Upper lobe of left lung (tissue), 6 donors: Measurements from ENCODE around the gene PAX2. TPM values are rescaled to one million over a fixed set of nuclear protein-coding genes. Genes with fewer than 3 reads are reported as not detected.

ENCODE experiments used
- ATAC-seq, 2 donors: fragments of 200-7000 bp; cut with Tn5 transposase; one replicate each; pipeline ENCODE4 v1.9.1; 2022; ENCODE audit warnings: mild to moderate bottlenecking in 2 of 2, moderate library complexity in 2 of 2; ENCODE audit not compliant: low FRiP score in 2 of 2
- DNase-seq, 2 donors: peaks; one replicate each; pipeline ENCODE4 v3.0.0-alpha.2; 2019 to 2020
- H3K27ac ChIP-seq, 4 donors: fragments of 200-600 bp; sonication (generic); one replicate each; pipeline ENCODE4 v1.5.1; 2016 to 2019
- H3K27me3 ChIP-seq, 4 donors: fragments of 200-600 bp; sonication (generic); one replicate each; pipeline ENCODE4 v1.5.1; 2017 to 2019
- H3K36me3 ChIP-seq, 4 donors: fragments of 200-600 bp; sonication (generic); one replicate each; pipeline ENCODE4 v1.5.1; 2016 to 2019
- H3K4me1 ChIP-seq, 4 donors: fragments of 200-600 bp; sonication (generic); one replicate each; pipeline ENCODE4 v1.5.1; 2018 to 2019
- H3K4me3 ChIP-seq, 4 donors: fragments of 200-600 bp; sonication (generic); one replicate each; pipeline ENCODE4 v1.5.1; 2017 to 2019; ENCODE audit warnings: mild to moderate bottlenecking in 2 of 4, moderate library complexity in 1 of 4
- H3K9me3 ChIP-seq, 4 donors: fragments of 200-600 bp; sonication (generic); one replicate each; pipeline ENCODE4 v1.5.1; 2018 to 2019
- CTCF ChIP-seq, 6 experiments: fragments of 450-650 bp in 4 of 6; fragments of 200-600 bp in 2 of 6; sonication (generic) in 2 of 6; IDR thresholded peaks; one replicate each; pipeline ENCODE4 v1.5.1; 2016 to 2019; ENCODE audit warnings: antibody characterized with exemption in 6 of 6
- EP300 ChIP-seq, 4 donors: sonication (generic); formaldehyde crosslinking; IDR thresholded peaks; one replicate each; pipeline ENCODE4 v1.5.1; 2017; ENCODE audit warnings: antibody characterized with exemption in 4 of 4, control low read depth in 2 of 4
- POLR2A ChIP-seq, 4 donors: fragments of 450-650 bp; IDR thresholded peaks; one replicate each; pipeline ENCODE4 v1.5.1; 2016 to 2017; ENCODE audit warnings: antibody characterized with exemption in 4 of 4, mild to moderate bottlenecking in 2 of 4
- POLR2AphosphoS5 ChIP-seq, 2 donors: sonication (generic); formaldehyde crosslinking; IDR thresholded peaks; one replicate each; pipeline ENCODE4 v1.5.1; 2017; ENCODE audit warnings: antibody characterized with exemption in 2 of 2
- WGBS, 2 donors: methylation state at CpG; one replicate each; pipeline ENCODE4 v1.1.5; 2017 to 2018; 5-methylcytosine and 5-hydroxymethylcytosine counted together
- total RNA-seq, 6 donors: library from RNA; depleted of rRNA in 4 of 6; stranded (reverse); fragments of >200 nt in 4 of 6; gene quantifications; one replicate each; pipeline versions ENCODE4 v1.1.0 to v1.2.1, GENCODE V29; 2016 to 2021
- donor health status: DM: no; HTN: no; CAD: no; lungs with moderate emphysema.
- donor health status: DM: no; HTN: yes; CAD: no; lungs with severe emphysema.

PAX2 gene
- total RNA-seq, 6 donors from 2014 or later = 0.07 TPM; not detected in 5

DNA sequence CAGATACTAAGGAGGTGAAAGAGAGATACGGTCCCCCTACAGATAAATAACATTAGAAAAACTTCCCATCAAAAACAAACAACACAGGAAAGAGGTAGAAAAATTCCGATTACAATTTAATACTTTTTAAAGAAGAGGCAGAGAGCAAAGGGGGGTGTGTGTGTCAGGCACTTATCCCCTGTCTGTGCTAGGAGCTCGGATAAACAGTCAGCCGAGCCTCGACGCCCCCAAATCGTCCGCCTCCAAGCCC lies 3.6 kb downstream of the PAX2 start:
- H3K4me3 ChIP-seq = no peak overlapping the region
- no peaks in the 10 kb centered on the region for H3K9me3 ChIP-seq
- H3K27ac ChIP-seq = no peak overlapping the region
- H3K27me3 ChIP-seq = peaks cover 5 to 75% (median 48%) of the 10 kb centered on the region in 4 donors
- H3K4me1 ChIP-seq = peaks cover 35 to 45% (median 38%) of the 10 kb centered on the region in 4 donors
- DNase-seq = no peak
- H3K36me3 ChIP-seq = no peaks in the 10 kb centered on the region
- WGBS, 2 donors = 4 to 6% methylated on average over 3 to 8 of the region's 8 CpGs
- no peak for ATAC-seq
- TF ChIP-seq POLR2AphosphoS5 (IDR thresholded peaks at IDR 0.05) (no peak), POLR2A (IDR thresholded peaks at IDR 0.05) (no peak), CTCF (IDR thresholded peaks at IDR 0.05) (no peak), EP300 (IDR thresholded peaks at IDR 0.05) (no peak)

DNA sequence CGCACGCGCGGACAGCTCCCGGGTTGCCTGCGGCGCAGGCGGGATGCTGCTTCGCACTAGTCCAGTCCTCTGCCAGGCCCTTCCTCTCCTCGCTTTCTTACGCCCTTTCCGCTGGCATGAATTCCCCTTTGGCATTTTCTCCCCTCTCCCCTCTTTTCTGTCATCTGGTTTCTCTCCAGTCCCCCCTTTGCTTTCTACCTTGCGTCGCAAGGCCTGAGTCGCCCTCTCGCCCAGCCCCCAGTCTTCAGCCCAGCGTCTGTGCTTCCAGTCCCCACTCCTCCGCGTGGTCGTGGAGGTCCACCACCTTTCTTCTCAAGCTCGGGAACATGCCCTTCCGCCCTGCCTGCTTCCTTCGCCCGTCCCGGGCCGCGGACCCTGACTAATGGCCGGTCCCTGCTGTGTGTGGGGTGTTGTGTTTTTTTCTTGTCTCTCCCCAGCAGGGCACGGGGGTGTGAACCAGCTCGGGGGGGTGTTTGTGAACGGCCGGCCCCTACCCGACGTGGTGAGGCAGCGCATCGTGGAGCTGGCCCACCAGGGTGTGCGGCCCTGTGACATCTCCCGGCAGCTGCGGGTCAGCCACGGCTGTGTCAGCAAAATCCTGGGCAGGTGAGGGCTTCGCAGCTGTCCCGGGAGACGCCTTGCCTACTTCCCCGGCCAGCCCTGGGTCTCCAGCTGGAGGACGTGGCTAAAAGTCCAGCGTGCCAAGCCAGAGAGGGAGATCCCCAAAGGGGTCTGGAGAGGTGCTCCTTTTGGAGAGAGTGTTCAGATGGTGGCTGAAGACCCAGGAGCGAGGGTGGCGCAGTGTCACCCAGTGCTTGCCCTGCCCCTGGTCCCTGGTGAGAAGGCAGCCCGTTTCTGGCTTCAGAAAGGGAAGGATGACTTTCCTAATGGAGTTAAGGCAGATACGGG lies 4.2 kb downstream of the PAX2 start:
- TF ChIP-seq EP300 (IDR thresholded peaks at IDR 0.05) (no peak), CTCF (IDR thresholded peaks at IDR 0.05) (no peak), POLR2AphosphoS5 (IDR thresholded peaks at IDR 0.05) (no peak), POLR2A (IDR thresholded peaks at IDR 0.05) (no peak)
- H3K27ac ChIP-seq = no peak overlapping the region
- no peaks in the 10 kb centered on the region for H3K9me3 ChIP-seq
- H3K27me3 ChIP-seq = peaks cover 5 to 70% (median 43%) of the 10 kb centered on the region in 4 donors
- no peak overlapping the region for H3K4me3 ChIP-seq
- H3K4me1 ChIP-seq = peaks cover 30 to 39% (median 35%) of the 10 kb centered on the region in 4 donors
- peak in 1 of 2 donors; percentile 76 for DNase-seq
- 7 to 8% methylated on average over 33 to 45 of the region's 50 CpGs for WGBS, 2 donors
- no peaks in the 10 kb centered on the region for H3K36me3 ChIP-seq
- no peak for ATAC-seq

GRCh38 chr10:100750291-100751210 lies 5.2 kb downstream of the PAX2 start:
- Histone ChIP-seq H3K9me3 (no peaks in the 10 kb centered on the region), H3K4me3 (no peak overlapping the region), H3K36me3 (no peaks in the 10 kb centered on the region), H3K27ac (no peak overlapping the region), H3K4me1 (peaks cover 20 to 29% (median 25%) of the 10 kb centered on the region in 4 donors), H3K27me3 (peaks cover 5 to 60% (median 36%) of the 10 kb centered on the region in 4 donors)
- ATAC-seq (no peak), DNase-seq (no peak)
- 9 to 15% methylated on average over 16 to 37 of the region's 37 CpGs for WGBS, 2 donors
- no peak for TF ChIP-seq POLR2AphosphoS5 (IDR thresholded peaks at IDR 0.05)
- no peak for TF ChIP-seq POLR2A (IDR thresholded peaks at IDR 0.05)
- TF ChIP-seq CTCF (IDR thresholded peaks at IDR 0.05) = no peak
- TF ChIP-seq EP300 (IDR thresholded peaks at IDR 0.05) = no peak

- Histone ChIP-seq H3K4me1 (peaks cover 13 to 22% (median 17%) of the 10 kb centered on the region in 4 donors), H3K4me3 (no peak overlapping the region), H3K9me3 (no peaks in the 10 kb centered on the region), H3K36me3 (no peaks in the 10 kb centered on the region), H3K27ac (no peak overlapping the region), H3K27me3 (peaks cover 5 to 51% (median 29%) of the 10 kb centered on the region in 4 donors)
- DNase-seq (no peak), ATAC-seq (no peak)
- WGBS, 2 donors = 45 to 68% methylated on average over 4 to 7 of the region's 7 CpGs
- no peak for TF ChIP-seq POLR2AphosphoS5 (IDR thresholded peaks at IDR 0.05)
- no peak for TF ChIP-seq EP300 (IDR thresholded peaks at IDR 0.05)
- no peak for TF ChIP-seq POLR2A (IDR thresholded peaks at IDR 0.05)
- TF ChIP-seq CTCF (IDR thresholded peaks at IDR 0.05) = no peak
Measured at GRCh38 chr10:100751211-100751933, 6.0 kb downstream of the PAX2 start.
